GM23338 (cell line): ENCODE data around the gene PTGDR2. TPM values are rescaled to one million over a fixed set of nuclear protein-coding genes. Genes with fewer than 3 reads are reported as not detected.
A peak's percentile ranks its signal among the peaks of the same experiment; 100 is the strongest.

ENCODE experiments used
- ATAC-seq: fragments of 200-7000 bp; cut with Tn5 transposase; 3 replicates; pipeline ENCODE4 v1.9.1; 2020
- DNase-seq: peaks from one replicate; pipeline ENCODE4 v3.0.0-alpha.2; 2015; ENCODE audit warnings: low spot score
- H2AFZ ChIP-seq: fragments of 200-600 bp; sonication (generic); 2 replicates; pipeline ENCODE4 v1.8.0; 2016; ENCODE audit warnings: antibody characterized with exemption, mild to moderate bottlenecking, moderate library complexity
- H3F3A ChIP-seq: fragments of 200-600 bp; sonication (generic); replicated peaks from 2 replicates; pipeline ENCODE4 v1.8.0; 2017; ENCODE audit warnings: antibody characterized with exemption, mixed run types, low read depth
- H3K27ac ChIP-seq: fragments of 200-600 bp; sonication (generic); 2 replicates; pipeline ENCODE4 v1.6.1; 2016; ENCODE audit warnings: low read depth
- H3K27me3 ChIP-seq: fragments of 200-600 bp; sonication (generic); 2 replicates; pipeline ENCODE4 v1.8.0; 2016; ENCODE audit warnings: mild to moderate bottlenecking, mixed run types, moderate library complexity; ENCODE audit not compliant: insufficient read depth
- H3K36me3 ChIP-seq: fragments of 200-600 bp; sonication (generic); 2 replicates; pipeline ENCODE4 v1.8.0; 2016; ENCODE audit warnings: mild to moderate bottlenecking; ENCODE audit not compliant: insufficient read depth
- H3K4me1 ChIP-seq: fragments of 200-600 bp; sonication (generic); 2 replicates; pipeline ENCODE4 v1.8.0; 2016; ENCODE audit warnings: mild to moderate bottlenecking, moderate library complexity; ENCODE audit not compliant: insufficient read depth
- H3K4me2 ChIP-seq: fragments of 200-600 bp; sonication (generic); 2 replicates; pipeline ENCODE4 v1.7.1; 2017; ENCODE audit warnings: mixed run types
- H3K4me3 ChIP-seq: fragments of 200-600 bp; sonication (generic); 2 replicates; pipeline ENCODE4 v1.6.1; 2016; ENCODE audit warnings: mixed run types
- H3K79me2 ChIP-seq: fragments of 200-600 bp; sonication (generic); replicated peaks from 2 replicates; pipeline ENCODE4 v1.8.0; 2017; ENCODE audit warnings: mild to moderate bottlenecking; ENCODE audit not compliant: insufficient read depth
- H3K9me2 ChIP-seq: fragments of 200-600 bp; sonication (generic); 2 replicates; pipeline ENCODE4 v1.8.0; 2017; ENCODE audit not compliant: insufficient read depth
- H4K20me1 ChIP-seq: fragments of 200-600 bp; sonication (generic); replicated peaks from 2 replicates; pipeline ENCODE4 v1.8.0; 2017; ENCODE audit warnings: mild to moderate bottlenecking; ENCODE audit not compliant: insufficient read depth
- H3K27ac Mint-ChIP-seq: 2 replicates; pipeline ENCODE4 v1.8.0; 2020; ENCODE audit warnings: inconsistent platforms, mild to moderate bottlenecking, moderate library complexity, mixed read lengths
- H3K27me3 Mint-ChIP-seq: 3 replicates; pipeline ENCODE4 v1.8.0; 2022; ENCODE audit warnings: low read depth, mild to moderate bottlenecking, moderate library complexity, mixed read lengths, inconsistent platforms; ENCODE audit not compliant: insufficient read depth, poor library complexity
- H3K36me3 Mint-ChIP-seq: 3 replicates; pipeline ENCODE4 v1.8.0; 2021; ENCODE audit warnings: low read depth, mild to moderate bottlenecking, inconsistent platforms, moderate library complexity, mixed read lengths
- H3K4me1 Mint-ChIP-seq: 3 replicates; pipeline ENCODE4 v1.8.0; 2020; ENCODE audit warnings: mild to moderate bottlenecking, inconsistent platforms, mixed read lengths
- H3K4me3 Mint-ChIP-seq: 3 replicates; pipeline ENCODE4 v1.8.0; 2021; ENCODE audit warnings: moderate library complexity, mild to moderate bottlenecking, inconsistent platforms, mixed read lengths
- H3K9me3 Mint-ChIP-seq: 3 replicates; pipeline ENCODE4 v1.8.0; 2020; ENCODE audit warnings: moderate library complexity, mild to moderate bottlenecking, inconsistent platforms, mixed read lengths
- CREB1 ChIP-seq: fragments of 250-450 bp; sonication (Bioruptor Pico); IDR thresholded peaks from 2 replicates; pipeline ENCODE4 v1.5.0; 2020; ENCODE audit warnings: low read depth, mild to moderate bottlenecking, moderate library complexity
- EZH2 ChIP-seq: fragments of 200-600 bp; sonication (generic); IDR thresholded peaks from one replicate; pipeline ENCODE4 v1.8.0; 2017; ENCODE audit warnings: antibody characterized with exemption, mild to moderate bottlenecking, low read depth; ENCODE audit not compliant: unreplicated experiment
- EZH2phosphoT487 ChIP-seq: fragments of 200-600 bp; sonication (generic); IDR thresholded peaks from one replicate; pipeline ENCODE4 v1.8.1; 2018; ENCODE audit warnings: antibody characterized with exemption; ENCODE audit not compliant: unreplicated experiment
- JUNB ChIP-seq: IDR thresholded peaks from one replicate; pipeline ENCODE4 v1.6.1; 2016; ENCODE audit warnings: antibody characterized with exemption; ENCODE audit not compliant: unreplicated experiment
- NANOG ChIP-seq: IDR thresholded peaks from 2 replicates; pipeline ENCODE4 v1.6.1; 2016; ENCODE audit warnings: antibody characterized with exemption, borderline replicate concordance
- POLR2AphosphoS5 ChIP-seq: IDR thresholded peaks from 2 replicates; pipeline ENCODE4 v1.6.1; 2016; ENCODE audit warnings: antibody characterized with exemption, low read depth
- STAT1 ChIP-seq: IDR thresholded peaks from one replicate; pipeline ENCODE4 v1.6.1; 2016; ENCODE audit warnings: antibody characterized with exemption; ENCODE audit not compliant: unreplicated experiment
- ZNF114 ChIP-seq: fragments of 250-450 bp; sonication (Bioruptor Pico); IDR thresholded peaks from 2 replicates; pipeline ENCODE4 v1.5.0; 2020; ENCODE audit warnings: mild to moderate bottlenecking, moderate library complexity
- ZNF331 ChIP-seq: fragments of 250-450 bp; sonication (Bioruptor Pico); IDR thresholded peaks from 2 replicates; pipeline ENCODE4 v1.5.0; 2020; ENCODE audit warnings: low read depth, mild to moderate bottlenecking, moderate library complexity
- polyA plus RNA-seq: library from polyadenylated mRNA; unstranded; fragments of >200 nt; fragmentation: Nextera tagmentation; extraction: Ambion mirVana; gene quantifications from 2 replicates; pipeline ENCODE4 v1.2.1, GENCODE V29; 2016
- total RNA-seq: library from RNA; depleted of rRNA; stranded (reverse); fragments of >200 nt; shearing (Covaris generic); gene quantifications from 2 replicates; pipeline ENCODE4 v1.2.3, GENCODE V29; 2014
- TF ChIP-seq, protein P1 (sequence below), 2 experiments: fragments of 200-600 bp in 1 of 2; sonication (generic) in 1 of 2; conservative IDR thresholded peaks; 2 replicates each; pipeline versions ENCODE4 v1.5.1 to v1.6.1; 2016 to 2017; ENCODE audit warnings: antibody characterized with exemption in 2 of 2, low read depth in 2 of 2, mild to moderate bottlenecking in 2 of 2, moderate library complexity in 1 of 2
- TF ChIP-seq, protein P2 (sequence below): IDR thresholded peaks from 2 replicates; pipeline ENCODE4 v1.6.1; 2016; ENCODE audit warnings: antibody characterized with exemption
- TF ChIP-seq, protein P3 (sequence below): IDR thresholded peaks from one replicate; pipeline ENCODE4 v1.6.1; 2018; ENCODE audit warnings: antibody characterized with exemption; ENCODE audit not compliant: unreplicated experiment

The PTGDR2 gene
- total and polyA plus RNA-seq, 2 experiments from 2014 or later = 0.24 to 0.73 TPM

- TF ChIP-seq, protein P1, sequence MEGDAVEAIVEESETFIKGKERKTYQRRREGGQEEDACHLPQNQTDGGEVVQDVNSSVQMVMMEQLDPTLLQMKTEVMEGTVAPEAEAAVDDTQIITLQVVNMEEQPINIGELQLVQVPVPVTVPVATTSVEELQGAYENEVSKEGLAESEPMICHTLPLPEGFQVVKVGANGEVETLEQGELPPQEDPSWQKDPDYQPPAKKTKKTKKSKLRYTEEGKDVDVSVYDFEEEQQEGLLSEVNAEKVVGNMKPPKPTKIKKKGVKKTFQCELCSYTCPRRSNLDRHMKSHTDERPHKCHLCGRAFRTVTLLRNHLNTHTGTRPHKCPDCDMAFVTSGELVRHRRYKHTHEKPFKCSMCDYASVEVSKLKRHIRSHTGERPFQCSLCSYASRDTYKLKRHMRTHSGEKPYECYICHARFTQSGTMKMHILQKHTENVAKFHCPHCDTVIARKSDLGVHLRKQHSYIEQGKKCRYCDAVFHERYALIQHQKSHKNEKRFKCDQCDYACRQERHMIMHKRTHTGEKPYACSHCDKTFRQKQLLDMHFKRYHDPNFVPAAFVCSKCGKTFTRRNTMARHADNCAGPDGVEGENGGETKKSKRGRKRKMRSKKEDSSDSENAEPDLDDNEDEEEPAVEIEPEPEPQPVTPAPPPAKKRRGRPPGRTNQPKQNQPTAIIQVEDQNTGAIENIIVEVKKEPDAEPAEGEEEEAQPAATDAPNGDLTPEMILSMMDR (conservative IDR thresholded peaks at IDR 0.05; ENCODE audit: low read depth in 2 of 2) = no peak
- TF ChIP-seq EZH2 (no peak), CREB1 (no peak)
Observed at GRCh38 chr11:60862171-60862570, 6.4 kb upstream of the PTGDR2 start (continued).

DNA sequence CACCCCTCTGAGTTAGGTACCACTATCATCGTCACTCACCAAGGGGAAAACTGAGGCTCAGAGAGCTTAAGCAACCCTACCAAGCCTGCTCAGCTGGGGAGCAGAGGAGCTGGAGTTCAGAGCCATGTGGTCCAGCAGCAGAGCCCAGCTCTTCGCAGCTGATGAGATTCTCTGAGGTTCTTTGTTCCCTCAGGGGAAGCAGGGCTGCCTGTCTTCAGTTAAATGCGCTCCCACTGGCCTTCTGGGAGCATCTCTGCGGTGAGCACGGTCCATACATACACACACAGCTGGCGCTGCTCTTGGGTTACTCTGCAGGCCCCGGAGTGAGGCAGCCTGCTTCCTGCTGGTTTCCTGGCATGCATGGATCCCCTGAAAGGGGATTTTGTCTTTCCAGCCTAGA, 5.2 kb upstream of the PTGDR2 start:
- H3K4me2 ChIP-seq = no peak overlapping the region
- Mint-ChIP-seq H3K4me1 (no peaks in the 10 kb centered on the region), H3K9me3 (no peaks in the 10 kb centered on the region), H3K36me3 (no peaks in the 10 kb centered on the region), H3K4me3 (no peak overlapping the region), H3K27me3 (peaks cover 4% of the 10 kb centered on the region), H3K27ac (no peak overlapping the region)
- no peaks in the 10 kb centered on the region for H4K20me1 ChIP-seq
- no peaks in the 10 kb centered on the region for H3K27me3 ChIP-seq
- no peak overlapping the region; the same call in 1 of the 2 replicates for H2AFZ ChIP-seq
- no peaks in the 10 kb centered on the region for H3F3A ChIP-seq
- no peak overlapping the region for H3K4me3 ChIP-seq
- no peak for DNase-seq
- no peaks in the 10 kb centered on the region for H3K79me2 ChIP-seq
- peak; percentile 53; the same call in 2 of the 3 replicates for ATAC-seq
- no peaks in the 10 kb centered on the region for H3K9me2 ChIP-seq
- no peak overlapping the region for H3K27ac ChIP-seq
- H3K4me1 ChIP-seq = no peaks in the 10 kb centered on the region
- no peaks in the 10 kb centered on the region for H3K36me3 ChIP-seq
- TF ChIP-seq, protein P1 (conservative IDR thresholded peaks at IDR 0.05; ENCODE audit: low read depth in 2 of 2) = no peak
- TF ChIP-seq ZNF114 (CRISPR knock-in tag) (no peak), NANOG (no peak), POLR2AphosphoS5 (no peak), EZH2 (no peak), JUNB (no peak), ZNF331 (CRISPR knock-in tag) (no peak), EZH2phosphoT487 (no peak), STAT1 (no peak)
- TF ChIP-seq, protein P2, sequence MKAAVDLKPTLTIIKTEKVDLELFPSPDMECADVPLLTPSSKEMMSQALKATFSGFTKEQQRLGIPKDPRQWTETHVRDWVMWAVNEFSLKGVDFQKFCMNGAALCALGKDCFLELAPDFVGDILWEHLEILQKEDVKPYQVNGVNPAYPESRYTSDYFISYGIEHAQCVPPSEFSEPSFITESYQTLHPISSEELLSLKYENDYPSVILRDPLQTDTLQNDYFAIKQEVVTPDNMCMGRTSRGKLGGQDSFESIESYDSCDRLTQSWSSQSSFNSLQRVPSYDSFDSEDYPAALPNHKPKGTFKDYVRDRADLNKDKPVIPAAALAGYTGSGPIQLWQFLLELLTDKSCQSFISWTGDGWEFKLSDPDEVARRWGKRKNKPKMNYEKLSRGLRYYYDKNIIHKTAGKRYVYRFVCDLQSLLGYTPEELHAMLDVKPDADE = no peak
- TF ChIP-seq, protein P3, sequence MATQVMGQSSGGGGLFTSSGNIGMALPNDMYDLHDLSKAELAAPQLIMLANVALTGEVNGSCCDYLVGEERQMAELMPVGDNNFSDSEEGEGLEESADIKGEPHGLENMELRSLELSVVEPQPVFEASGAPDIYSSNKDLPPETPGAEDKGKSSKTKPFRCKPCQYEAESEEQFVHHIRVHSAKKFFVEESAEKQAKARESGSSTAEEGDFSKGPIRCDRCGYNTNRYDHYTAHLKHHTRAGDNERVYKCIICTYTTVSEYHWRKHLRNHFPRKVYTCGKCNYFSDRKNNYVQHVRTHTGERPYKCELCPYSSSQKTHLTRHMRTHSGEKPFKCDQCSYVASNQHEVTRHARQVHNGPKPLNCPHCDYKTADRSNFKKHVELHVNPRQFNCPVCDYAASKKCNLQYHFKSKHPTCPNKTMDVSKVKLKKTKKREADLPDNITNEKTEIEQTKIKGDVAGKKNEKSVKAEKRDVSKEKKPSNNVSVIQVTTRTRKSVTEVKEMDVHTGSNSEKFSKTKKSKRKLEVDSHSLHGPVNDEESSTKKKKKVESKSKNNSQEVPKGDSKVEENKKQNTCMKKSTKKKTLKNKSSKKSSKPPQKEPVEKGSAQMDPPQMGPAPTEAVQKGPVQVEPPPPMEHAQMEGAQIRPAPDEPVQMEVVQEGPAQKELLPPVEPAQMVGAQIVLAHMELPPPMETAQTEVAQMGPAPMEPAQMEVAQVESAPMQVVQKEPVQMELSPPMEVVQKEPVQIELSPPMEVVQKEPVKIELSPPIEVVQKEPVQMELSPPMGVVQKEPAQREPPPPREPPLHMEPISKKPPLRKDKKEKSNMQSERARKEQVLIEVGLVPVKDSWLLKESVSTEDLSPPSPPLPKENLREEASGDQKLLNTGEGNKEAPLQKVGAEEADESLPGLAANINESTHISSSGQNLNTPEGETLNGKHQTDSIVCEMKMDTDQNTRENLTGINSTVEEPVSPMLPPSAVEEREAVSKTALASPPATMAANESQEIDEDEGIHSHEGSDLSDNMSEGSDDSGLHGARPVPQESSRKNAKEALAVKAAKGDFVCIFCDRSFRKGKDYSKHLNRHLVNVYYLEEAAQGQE = no peak
